Measurements from ENCODE around the gene ESRRG. TPM values are rescaled to one million over a fixed set of nuclear protein-coding genes. Genes with fewer than 3 reads are reported as not detected.

ESRRG gene
- total RNA-seq, 2 experiments from 2014 or later: not detected

- H3K36me3 Mint-ChIP-seq (ENCODE audit: low read depth): no peaks in the 10 kb centered on the region
- no peaks in the 10 kb centered on the region for H3K27me3 Mint-ChIP-seq (ENCODE audit: low read depth)
- H3K9me3 Mint-ChIP-seq: peaks cover 5% of the 10 kb centered on the region
Measured at GRCh38 chr1:216502528-216503162, 220.6 kb downstream of the ESRRG start.

GRCh38 chr1:216500273-216500967 lies 222.8 kb downstream of the ESRRG start:
- Mint-ChIP-seq H3K36me3 (ENCODE audit: low read depth) (no peaks in the 10 kb centered on the region), H3K27ac (no peak overlapping the region), H3K4me3 (no peak overlapping the region), H3K4me1 (ENCODE audit: low read depth) (no peaks in the 10 kb centered on the region), H3K27me3 (ENCODE audit: low read depth) (no peaks in the 10 kb centered on the region), H3K9me3 (peaks cover 3% of the 10 kb centered on the region)
- intact Hi-C loops (cut with micrococcal nuclease): no loop called here
- CTCF ChIA-PET: no interaction called here
- no peak for DNase-seq

More at GRCh38 chr1:216502528-216503162, 220.6 kb downstream of the ESRRG start:
- H3K4me3 Mint-ChIP-seq: no peak overlapping the region
- intact Hi-C loops (cut with micrococcal nuclease): no loop called here
- no peak for DNase-seq
- CTCF ChIA-PET: no interaction called here
- H3K27ac Mint-ChIP-seq: no peak overlapping the region
- no peaks in the 10 kb centered on the region for H3K4me1 Mint-ChIP-seq (ENCODE audit: low read depth)

GRCh38 chr1:216499581-216500272 lies 223.5 kb downstream of the ESRRG start:
- CTCF ChIA-PET: no interaction called here
- H3K27me3 Mint-ChIP-seq (ENCODE audit: low read depth): no peaks in the 10 kb centered on the region
- H3K4me1 Mint-ChIP-seq (ENCODE audit: low read depth): no peaks in the 10 kb centered on the region
- peaks cover 3% of the 10 kb centered on the region for H3K9me3 Mint-ChIP-seq
- no peak overlapping the region for H3K4me3 Mint-ChIP-seq
- no peak overlapping the region for H3K27ac Mint-ChIP-seq
- intact Hi-C loops (cut with micrococcal nuclease): no loop called here
- no peaks in the 10 kb centered on the region for H3K36me3 Mint-ChIP-seq (ENCODE audit: low read depth)
- DNase-seq: no peak

GRCh38 chr1:216498277-216498676 lies 225.0 kb downstream of the ESRRG start:
- Mint-ChIP-seq H3K4me3 (no peak overlapping the region), H3K4me1 (ENCODE audit: low read depth) (no peaks in the 10 kb centered on the region), H3K27ac (no peak overlapping the region), H3K27me3 (ENCODE audit: low read depth) (no peaks in the 10 kb centered on the region), H3K36me3 (ENCODE audit: low read depth) (no peaks in the 10 kb centered on the region), H3K9me3 (peaks cover 4% of the 10 kb centered on the region)
- DNase-seq: no peak
- CTCF ChIA-PET: no interaction called here
- intact Hi-C loops (cut with micrococcal nuclease): no loop called here

GRCh38 chr1:216485042-216485441 lies 238.2 kb downstream of the ESRRG start:
- no peaks in the 10 kb centered on the region for H3K27me3 Mint-ChIP-seq (ENCODE audit: low read depth)
- no peak overlapping the region for H3K27ac Mint-ChIP-seq
- H3K9me3 Mint-ChIP-seq: peaks cover 11% of the 10 kb centered on the region
- intact Hi-C loops (cut with micrococcal nuclease): no loop called here
- DNase-seq: no peak
- CTCF ChIA-PET: no interaction called here
- no peaks in the 10 kb centered on the region for H3K4me1 Mint-ChIP-seq (ENCODE audit: low read depth)
- no peaks in the 10 kb centered on the region for H3K36me3 Mint-ChIP-seq (ENCODE audit: low read depth)
- H3K4me3 Mint-ChIP-seq: no peak overlapping the region

GRCh38 chr1:216483672-216484401 lies 239.4 kb downstream of the ESRRG start:
- H3K36me3 Mint-ChIP-seq (ENCODE audit: low read depth): no peaks in the 10 kb centered on the region
- no peak for DNase-seq
- intact Hi-C loops (cut with micrococcal nuclease): no loop called here
- no peak overlapping the region for H3K27ac Mint-ChIP-seq
- H3K4me3 Mint-ChIP-seq: no peak overlapping the region
- CTCF ChIA-PET: no interaction called here
- no peaks in the 10 kb centered on the region for H3K4me1 Mint-ChIP-seq (ENCODE audit: low read depth)
- H3K9me3 Mint-ChIP-seq: peaks cover 11% of the 10 kb centered on the region
- no peaks in the 10 kb centered on the region for H3K27me3 Mint-ChIP-seq (ENCODE audit: low read depth)

GRCh38 chr1:216482620-216483019 lies 240.6 kb downstream of the ESRRG start:
- Mint-ChIP-seq H3K4me1 (ENCODE audit: low read depth) (no peaks in the 10 kb centered on the region), H3K4me3 (no peak overlapping the region), H3K27ac (no peak overlapping the region), H3K36me3 (ENCODE audit: low read depth) (no peaks in the 10 kb centered on the region), H3K27me3 (ENCODE audit: low read depth) (no peaks in the 10 kb centered on the region), H3K9me3 (peaks cover 11% of the 10 kb centered on the region)
- intact Hi-C loops (cut with micrococcal nuclease): no loop called here
- CTCF ChIA-PET: no interaction called here
- no peak for DNase-seq

GRCh38 chr1:216478238-216478637 lies 245.0 kb downstream of the ESRRG start:
- Mint-ChIP-seq H3K27me3 (ENCODE audit: low read depth) (no peaks in the 10 kb centered on the region), H3K4me3 (no peak overlapping the region), H3K4me1 (ENCODE audit: low read depth) (no peaks in the 10 kb centered on the region), H3K27ac (no peak overlapping the region), H3K36me3 (ENCODE audit: low read depth) (no peaks in the 10 kb centered on the region), H3K9me3 (peaks cover 8% of the 10 kb centered on the region)
- intact Hi-C loops (cut with micrococcal nuclease): no loop called here
- CTCF ChIA-PET: no interaction called here
- DNase-seq: no peak

GRCh38 chr1:216476341-216476740 lies 246.9 kb downstream of the ESRRG start:
- no peak overlapping the region for H3K4me3 Mint-ChIP-seq
- no peaks in the 10 kb centered on the region for H3K4me1 Mint-ChIP-seq (ENCODE audit: low read depth)
- H3K36me3 Mint-ChIP-seq (ENCODE audit: low read depth): no peaks in the 10 kb centered on the region
- DNase-seq: no peak
- peaks cover 7% of the 10 kb centered on the region for H3K9me3 Mint-ChIP-seq
- no peak overlapping the region for H3K27ac Mint-ChIP-seq
- intact Hi-C loops (cut with micrococcal nuclease): no loop called here
- H3K27me3 Mint-ChIP-seq (ENCODE audit: low read depth): no peaks in the 10 kb centered on the region
- CTCF ChIA-PET: no interaction called here

- Mint-ChIP-seq H3K4me1 (ENCODE audit: low read depth) (no peaks in the 10 kb centered on the region), H3K36me3 (ENCODE audit: low read depth) (no peaks in the 10 kb centered on the region), H3K27ac (no peak overlapping the region), H3K27me3 (ENCODE audit: low read depth) (no peaks in the 10 kb centered on the region), H3K4me3 (no peak overlapping the region), H3K9me3 (peaks cover 4% of the 10 kb centered on the region)
- no peak for DNase-seq
- intact Hi-C loops (cut with micrococcal nuclease): no loop called here
- CTCF ChIA-PET: no interaction called here
Measured at GRCh38 chr1:216475659-216476276, 247.5 kb downstream of the ESRRG start.

- H3K4me1 Mint-ChIP-seq (ENCODE audit: low read depth): no peaks in the 10 kb centered on the region
- CTCF ChIA-PET: no interaction called here
- no peaks in the 10 kb centered on the region for H3K9me3 Mint-ChIP-seq
Measured at GRCh38 chr1:216466162-216466801, 256.9 kb downstream of the ESRRG start.

GRCh38 chr1:216464489-216464888 lies 258.7 kb downstream of the ESRRG start:
- intact Hi-C loops (cut with micrococcal nuclease): no loop called here
- no peak for DNase-seq
- Mint-ChIP-seq H3K27ac (no peak overlapping the region), H3K9me3 (no peaks in the 10 kb centered on the region), H3K4me3 (no peak overlapping the region), H3K27me3 (ENCODE audit: low read depth) (no peaks in the 10 kb centered on the region), H3K36me3 (ENCODE audit: low read depth) (no peaks in the 10 kb centered on the region), H3K4me1 (ENCODE audit: low read depth) (no peaks in the 10 kb centered on the region)
- CTCF ChIA-PET: no interaction called here

More at GRCh38 chr1:216466162-216466801, 256.9 kb downstream of the ESRRG start:
- intact Hi-C loops (cut with micrococcal nuclease): no loop called here
- Mint-ChIP-seq H3K36me3 (ENCODE audit: low read depth) (no peaks in the 10 kb centered on the region), H3K27ac (no peak overlapping the region), H3K27me3 (ENCODE audit: low read depth) (no peaks in the 10 kb centered on the region), H3K4me3 (no peak overlapping the region)
- no peak for DNase-seq

All from activated naive CD4-positive, alpha-beta T cell treated with anti-CD3 and anti-CD28 coated beads for 36 hours (primary cell).